Gastroesophageal sphincter (tissue), 4 donors: ENCODE measurements around the gene CFAP210. TPM values are rescaled to one million over a fixed set of nuclear protein-coding genes. Genes with fewer than 3 reads are reported as not detected.

Experiments
- ATAC-seq: fragments of 150-250 bp; one replicate; pipeline ENCODE4 v1.9.1; 2016; ENCODE audit warnings: mild to moderate bottlenecking, moderate library complexity
- H3K27ac ChIP-seq, 4 donors: fragments of 200-600 bp; sonication (generic) in 3 of 4; 1 replicate in 3 of 4; 2 replicates in 1 of 4; pipeline ENCODE4 v1.5.1; 2016 to 2019
- H3K27me3 ChIP-seq: fragments of 200-600 bp; sonication (generic); one replicate; pipeline ENCODE4 v1.5.1; 2019
- H3K36me3 ChIP-seq, 2 donors: fragments of 200-600 bp; sonication (generic); one replicate each; pipeline ENCODE4 v1.5.1; 2019; ENCODE audit warnings: control low read depth in 1 of 2
- H3K4me1 ChIP-seq, 3 donors: fragments of 200-600 bp; sonication (generic); 1 replicate in 2 of 3; 2 replicates in 1 of 3; pipeline ENCODE4 v1.5.1; 2016 to 2019; ENCODE audit warnings: control low read depth in 2 of 3
- H3K4me3 ChIP-seq, 2 donors: fragments of 200-600 bp; sonication (generic); one replicate each; pipeline ENCODE4 v1.5.1; 2019; ENCODE audit warnings: mild to moderate bottlenecking in 1 of 2, moderate library complexity in 1 of 2
- H3K9me3 ChIP-seq, 3 donors: fragments of 200-600 bp; sonication (generic); one replicate each; pipeline ENCODE4 v1.5.1; 2017 to 2019; ENCODE audit warnings: control low read depth in 2 of 3
- CTCF ChIP-seq, 4 experiments: fragments of 200-600 bp in 2 of 4; fragments of 450-650 bp in 2 of 4; sonication (generic) in 1 of 4; IDR thresholded peaks; one replicate each; pipeline ENCODE4 v1.5.1; 2017 to 2019; ENCODE audit warnings: antibody characterized with exemption in 4 of 4, mild to moderate bottlenecking in 2 of 4, moderate library complexity in 2 of 4
- EP300 ChIP-seq: sonication (generic); formaldehyde crosslinking; IDR thresholded peaks from one replicate; pipeline ENCODE4 v1.6.1; 2017; ENCODE audit warnings: antibody characterized with exemption, mild to moderate bottlenecking
- POLR2A ChIP-seq, 2 donors: fragments of 450-650 bp; IDR thresholded peaks; one replicate each; pipeline ENCODE4 v1.6.1; 2017; ENCODE audit warnings: antibody characterized with exemption in 2 of 2, mild to moderate bottlenecking in 2 of 2, moderate library complexity in 1 of 2
- POLR2AphosphoS5 ChIP-seq: sonication (generic); formaldehyde crosslinking; IDR thresholded peaks from one replicate; pipeline ENCODE4 v1.6.1; 2017; ENCODE audit warnings: antibody characterized with exemption
- WGBS, 2 donors: methylation state at CpG; one replicate each; pipeline ENCODE4 v1.1.5; 2018; ENCODE audit warnings: low coverage in 1 of 2; 5-methylcytosine and 5-hydroxymethylcytosine counted together
- total RNA-seq, 4 donors: library from RNA; depleted of rRNA; stranded (reverse); fragments of >200 nt; gene quantifications; one replicate each; pipeline ENCODE4 v1.1.0, GENCODE V29; 2016

The CFAP210 gene
- total RNA-seq, 4 donors from 2014 or later: not detected

DNA sequence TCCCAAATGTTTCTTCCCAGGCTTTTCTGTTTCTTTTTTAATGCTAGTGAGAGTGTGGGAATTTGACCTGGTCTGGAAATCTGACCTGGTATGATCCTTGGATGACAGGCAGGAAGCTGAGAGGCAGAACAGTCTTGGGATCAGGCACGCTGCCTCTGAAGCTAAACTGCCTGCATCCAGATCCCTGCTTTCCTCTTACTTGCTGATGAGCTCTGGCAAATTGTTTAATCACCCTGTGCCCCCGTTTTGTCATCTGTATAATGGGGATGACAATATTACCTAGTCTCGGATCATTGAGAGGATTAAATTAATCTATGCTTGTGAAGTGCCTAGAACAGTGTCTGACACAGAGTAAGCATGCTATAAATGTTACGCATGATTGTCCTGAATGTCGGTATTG, 42.7 kb upstream of the CFAP210 start:
- peak overlapping the region; percentile 31 to 73 for H3K4me3 ChIP-seq
- H3K4me1 ChIP-seq: peaks cover 0 to 59% (median 6%) of the 10 kb centered on the region in 3 donors
- WGBS, 2 donors: 0 to 54% methylated on average over 2 to 5 of the region's 5 CpGs
- no peak for TF ChIP-seq EP300
- no peak for TF ChIP-seq CTCF (IDR thresholded peaks at IDR 0.05)
- TF ChIP-seq POLR2AphosphoS5: no peak
- no peak for TF ChIP-seq POLR2A (IDR thresholded peaks at IDR 0.05)
- H3K27me3 ChIP-seq: no peaks in the 10 kb centered on the region
- H3K9me3 ChIP-seq: no peaks in the 10 kb centered on the region
- peaks cover 0 to 5% of the 10 kb centered on the region in 2 donors for H3K36me3 ChIP-seq
- no peak for ATAC-seq
- peak overlapping the region in 2 of 4 donors; percentile 2 to 38 for H3K27ac ChIP-seq

DNA sequence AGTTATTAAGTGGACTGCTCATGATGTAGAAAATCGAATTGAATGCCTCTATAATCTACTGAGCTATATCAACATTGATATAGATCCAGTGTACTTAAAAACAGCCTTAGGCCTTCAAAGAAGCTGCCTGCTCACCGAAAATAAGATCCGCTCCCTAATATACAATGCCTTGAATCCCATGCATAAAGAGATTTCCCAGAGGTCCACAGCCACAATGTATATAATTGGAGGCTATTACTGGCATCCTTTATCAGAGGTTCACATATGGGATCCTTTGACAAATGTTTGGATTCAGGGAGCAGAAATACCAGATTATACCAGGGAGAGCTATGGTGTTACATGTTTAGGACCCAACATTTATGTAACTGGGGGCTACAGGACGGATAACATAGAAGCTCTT, 41.4 kb upstream of the CFAP210 start:
- no peak for TF ChIP-seq CTCF (IDR thresholded peaks at IDR 0.05)
- no peak for TF ChIP-seq EP300
- no peak for TF ChIP-seq POLR2AphosphoS5
- TF ChIP-seq POLR2A (IDR thresholded peaks at IDR 0.05): no peak
- 58 to 77% methylated on average over 4 of the region's 4 CpGs for WGBS, 2 donors
- H3K9me3 ChIP-seq: no peaks in the 10 kb centered on the region
- H3K36me3 ChIP-seq: no peaks in the 10 kb centered on the region
- H3K4me3 ChIP-seq: peak overlapping the region in 1 of 2 donors; percentile 73
- H3K4me1 ChIP-seq: peaks cover 0 to 59% (median 6%) of the 10 kb centered on the region in 3 donors
- peak overlapping the region in 2 of 4 donors; percentile 2 to 27 for H3K27ac ChIP-seq
- ATAC-seq: no peak
- no peaks in the 10 kb centered on the region for H3K27me3 ChIP-seq

GRCh38 chr2:169734169-169734847, 40.1 kb upstream of the CFAP210 start:
- Histone ChIP-seq H3K27ac (peak overlapping the region; percentile 22 to 84 (median 80)), H3K4me1 (peaks cover 0 to 48% (median 5%) of the 10 kb centered on the region in 3 donors)
- WGBS, 2 donors: 1 to 6% methylated on average over 2 to 11 of the region's 69 CpGs

GRCh38 chr2:169732583-169733358, 38.6 kb upstream of the CFAP210 start:
- no peaks in the 10 kb centered on the region for H3K27me3 ChIP-seq
- H3K9me3 ChIP-seq: no peaks in the 10 kb centered on the region
- no peak for ATAC-seq
- peak overlapping the region; percentile 49 to 73 for H3K4me3 ChIP-seq
- H3K27ac ChIP-seq: peak overlapping the region; percentile 63 to 84 (median 80)
- H3K4me1 ChIP-seq: peaks cover 0 to 38% (median 4%) of the 10 kb centered on the region in 3 donors
- 50 to 64% methylated on average over 8 to 13 of the region's 13 CpGs for WGBS, 2 donors
- TF ChIP-seq POLR2AphosphoS5 (no peak), EP300 (no peak), POLR2A (IDR thresholded peaks at IDR 0.05) (no peak), CTCF (IDR thresholded peaks at IDR 0.05) (no peak)
- H3K36me3 ChIP-seq: no peaks in the 10 kb centered on the region

More at GRCh38 chr2:169734169-169734847, 40.1 kb upstream of the CFAP210 start:
- Histone ChIP-seq H3K4me3 (peak overlapping the region; percentile 61 to 73), H3K27me3 (no peaks in the 10 kb centered on the region), H3K36me3 (no peaks in the 10 kb centered on the region), H3K9me3 (no peaks in the 10 kb centered on the region)
- TF ChIP-seq POLR2A (IDR thresholded peaks at IDR 0.05) (no peak), POLR2AphosphoS5 (no peak), CTCF (IDR thresholded peaks at IDR 0.05) (no peak), EP300 (no peak)
- ATAC-seq: peak; percentile 48
